Breast epithelium (tissue), 3 donors: ENCODE data around the gene SLC25A42.

Source experiments
- POLR2AphosphoS5 ChIP-seq, 3 donors: sonication (generic); formaldehyde crosslinking; IDR thresholded peaks; one replicate each; pipeline ENCODE4 v1.6.1; 2017; ENCODE audit warnings: antibody characterized with exemption in 3 of 3
- TF ChIP-seq, protein P1 (sequence below), 3 donors: fragments of 450-650 bp; IDR thresholded peaks; one replicate each; pipeline ENCODE4 v1.5.1; 2016 to 2017; ENCODE audit warnings: antibody characterized with exemption in 3 of 3, mild to moderate bottlenecking in 3 of 3, moderate library complexity in 3 of 3

DNA sequence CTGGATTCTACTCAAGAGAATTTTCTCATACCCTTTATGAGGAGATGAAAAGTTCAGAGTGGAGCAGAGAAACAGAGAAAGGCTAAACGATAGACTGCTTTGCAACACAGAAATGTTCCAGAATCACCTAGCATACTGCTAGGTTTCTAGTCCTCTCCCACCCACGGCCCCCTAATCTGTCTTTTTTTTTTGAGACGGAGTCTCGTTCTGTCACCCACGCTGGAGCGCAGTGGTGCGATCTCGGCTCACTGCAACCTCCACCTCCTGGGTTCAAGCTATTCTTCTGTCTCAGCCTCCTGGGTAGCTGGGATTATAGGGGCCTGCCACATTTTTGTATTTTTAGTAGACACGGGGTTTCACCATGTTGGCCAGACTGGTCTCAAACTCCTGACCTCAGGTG is 35.3 kb upstream of the SLC25A42 start:
- TF ChIP-seq, protein P1, sequence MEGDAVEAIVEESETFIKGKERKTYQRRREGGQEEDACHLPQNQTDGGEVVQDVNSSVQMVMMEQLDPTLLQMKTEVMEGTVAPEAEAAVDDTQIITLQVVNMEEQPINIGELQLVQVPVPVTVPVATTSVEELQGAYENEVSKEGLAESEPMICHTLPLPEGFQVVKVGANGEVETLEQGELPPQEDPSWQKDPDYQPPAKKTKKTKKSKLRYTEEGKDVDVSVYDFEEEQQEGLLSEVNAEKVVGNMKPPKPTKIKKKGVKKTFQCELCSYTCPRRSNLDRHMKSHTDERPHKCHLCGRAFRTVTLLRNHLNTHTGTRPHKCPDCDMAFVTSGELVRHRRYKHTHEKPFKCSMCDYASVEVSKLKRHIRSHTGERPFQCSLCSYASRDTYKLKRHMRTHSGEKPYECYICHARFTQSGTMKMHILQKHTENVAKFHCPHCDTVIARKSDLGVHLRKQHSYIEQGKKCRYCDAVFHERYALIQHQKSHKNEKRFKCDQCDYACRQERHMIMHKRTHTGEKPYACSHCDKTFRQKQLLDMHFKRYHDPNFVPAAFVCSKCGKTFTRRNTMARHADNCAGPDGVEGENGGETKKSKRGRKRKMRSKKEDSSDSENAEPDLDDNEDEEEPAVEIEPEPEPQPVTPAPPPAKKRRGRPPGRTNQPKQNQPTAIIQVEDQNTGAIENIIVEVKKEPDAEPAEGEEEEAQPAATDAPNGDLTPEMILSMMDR (IDR thresholded peaks at IDR 0.05): no peak
- no peak for TF ChIP-seq POLR2AphosphoS5 (IDR thresholded peaks at IDR 0.05)
